Fibroblast of lung (primary cell): ENCODE results near the gene ORC1. TPM values are rescaled to one million over a fixed set of nuclear protein-coding genes. Genes with fewer than 3 reads are reported as not detected.

ENCODE experiments used
- DNase-seq, 2 donors: peaks; one replicate each; pipeline versions ENCODE4 v3.0.0 to v3.0.0-alpha.2; 2010; ENCODE audit warnings: low read depth in 2 of 2
- H2AFZ ChIP-seq: 2 replicates; pipeline ENCODE4 v1.5.1; 2012; ENCODE audit warnings: low read length, control low read depth, inconsistent platforms
- H3K27ac ChIP-seq: 2 replicates; pipeline ENCODE4 v1.5.1; 2011; ENCODE audit warnings: low read length, control low read depth; ENCODE audit not compliant: insufficient read depth
- H3K27me3 ChIP-seq: 2 replicates; pipeline ENCODE4 v1.5.1; 2011; ENCODE audit warnings: mild to moderate bottlenecking, low read length; ENCODE audit not compliant: control insufficient read depth, insufficient read depth
- H3K36me3 ChIP-seq: 2 replicates; pipeline ENCODE4 v1.5.1; 2011; ENCODE audit warnings: low read length; ENCODE audit not compliant: control insufficient read depth, insufficient read depth
- H3K4me1 ChIP-seq: 2 replicates; pipeline ENCODE4 v1.5.1; 2011; ENCODE audit warnings: low read length; ENCODE audit not compliant: control insufficient read depth, insufficient read depth; ENCODE audit errors: extremely low read depth
- H3K4me2 ChIP-seq: 2 replicates; pipeline ENCODE4 v1.5.1; 2011; ENCODE audit warnings: low read length, control low read depth; ENCODE audit not compliant: insufficient read depth; ENCODE audit errors: extremely low read depth
- H3K4me3 ChIP-seq, 4 experiments: fragments of 200-600 bp in 1 of 4; sonication (generic) in 1 of 4; replicated peaks in 1 of 4; 2 replicates each; pipeline ENCODE4 v1.5.1; 2011 to 2016; ENCODE audit warnings: low read length in 4 of 4, low read depth in 3 of 4, mild to moderate bottlenecking in 3 of 4, control low read depth in 2 of 4, inconsistent platforms in 1 of 4, mixed read lengths in 1 of 4; ENCODE audit not compliant: insufficient read depth in 1 of 4; ENCODE audit errors: control extremely low read depth in 1 of 4
- H3K79me2 ChIP-seq: 2 replicates; pipeline ENCODE4 v1.5.1; 2012; ENCODE audit warnings: mild to moderate bottlenecking, low read length, inconsistent platforms; ENCODE audit not compliant: control insufficient read depth, insufficient read depth
- H3K9ac ChIP-seq: 2 replicates; pipeline ENCODE4 v1.5.1; 2011; ENCODE audit warnings: mild to moderate bottlenecking, low read length, control low read depth; ENCODE audit not compliant: insufficient read depth
- H3K9me3 ChIP-seq: 2 replicates; pipeline ENCODE4 v1.5.1; 2012; ENCODE audit warnings: low read depth, low read length; ENCODE audit not compliant: control insufficient read depth, insufficient read depth
- H4K20me1 ChIP-seq: 2 replicates; pipeline ENCODE4 v1.5.1; 2011; ENCODE audit warnings: low read length; ENCODE audit not compliant: control insufficient read depth, insufficient read depth; ENCODE audit errors: extremely low read depth
- CTCF ChIP-seq, 2 donors: IDR thresholded peaks in 1 of 2; conservative IDR thresholded peaks in 1 of 2; 1 replicate in 1 of 2; 2 replicates in 1 of 2; pipeline ENCODE4 v1.5.1; 2011 to 2012; ENCODE audit warnings: low read length in 2 of 2, control low read depth in 1 of 2, inconsistent platforms in 1 of 2, low read depth in 1 of 2, mild to moderate bottlenecking in 1 of 2
- EZH2 ChIP-seq: IDR thresholded peaks from 2 replicates; pipeline ENCODE4 v1.5.1; 2012; ENCODE audit warnings: low read length, control low read depth, mild to moderate bottlenecking; ENCODE audit errors: missing control alignments
- polyA plus RNA-seq, 2 donors: library from polyadenylated mRNA; depleted of rRNA in 1 of 2; stranded (reverse) in 1 of 2; unstranded in 1 of 2; fragments of >200 nt; gene quantifications; 2 replicates each; pipeline ENCODE4 v1.2.1, GENCODE V29; 2011 to 2012; ENCODE audit warnings: missing spikeins in 1 of 2
- total RNA-seq: library from RNA; depleted of rRNA; stranded (reverse); fragments of >200 nt; gene quantifications from 2 replicates; pipeline ENCODE4 v1.2.1, GENCODE V29; 2014

Gene ORC1
- total and polyA plus RNA-seq, 2 donors (not counting 1 experiment from before 2014, with no cell fraction given): 0.83 to 3.6 TPM

GRCh38 chr1:52346653-52347052, 57.6 kb downstream of the ORC1 start:
- Histone ChIP-seq H2AFZ (no peak overlapping the region), H4K20me1 (no peaks in the 10 kb centered on the region), H3K27ac (no peak overlapping the region), H3K27me3 (no peaks in the 10 kb centered on the region), H3K4me3 (no peak overlapping the region), H3K79me2 (no peaks in the 10 kb centered on the region), H3K9me3 (no peaks in the 10 kb centered on the region), H3K36me3 (no peaks in the 10 kb centered on the region), H3K4me2 (no peak overlapping the region), H3K9ac (no peak overlapping the region), H3K4me1 (no peaks in the 10 kb centered on the region)
- no peak for DNase-seq
- no peak for TF ChIP-seq EZH2
- TF ChIP-seq CTCF (conservative IDR thresholded peaks at IDR 0.05 in 1 of 2, IDR thresholded peaks at IDR 0.05 in 1 of 2; ENCODE audit: low read depth in 1 of 2, low read length in 2 of 2): no peak

GRCh38 chr1:52345252-52345651, 59.0 kb downstream of the ORC1 start:
- Histone ChIP-seq H3K9ac (no peak overlapping the region), H3K27me3 (no peaks in the 10 kb centered on the region), H3K36me3 (no peaks in the 10 kb centered on the region), H3K4me3 (no peak overlapping the region), H3K4me2 (no peak overlapping the region), H3K9me3 (no peaks in the 10 kb centered on the region), H3K4me1 (no peaks in the 10 kb centered on the region), H4K20me1 (no peaks in the 10 kb centered on the region), H3K27ac (no peak overlapping the region), H2AFZ (no peak overlapping the region), H3K79me2 (no peaks in the 10 kb centered on the region)
- TF ChIP-seq EZH2 (no peak), CTCF (conservative IDR thresholded peaks at IDR 0.05 in 1 of 2, IDR thresholded peaks at IDR 0.05 in 1 of 2; ENCODE audit: low read depth in 1 of 2, low read length in 2 of 2) (no peak)
- DNase-seq: no peak

GRCh38 chr1:52343979-52344378, 60.2 kb downstream of the ORC1 start:
- Histone ChIP-seq H3K36me3 (no peaks in the 10 kb centered on the region), H2AFZ (no peak overlapping the region), H3K9me3 (no peaks in the 10 kb centered on the region), H3K4me3 (no peak overlapping the region), H4K20me1 (no peaks in the 10 kb centered on the region), H3K9ac (no peak overlapping the region), H3K4me1 (no peaks in the 10 kb centered on the region), H3K4me2 (no peak overlapping the region), H3K79me2 (no peaks in the 10 kb centered on the region), H3K27me3 (no peaks in the 10 kb centered on the region), H3K27ac (no peak overlapping the region)
- no peak for TF ChIP-seq EZH2
- no peak for DNase-seq
